HepG2 (cell line): ENCODE measurements around the gene GIPC3.

ENCODE experiments used
- GABPA ChIP-seq, 2 experiments: IDR thresholded peaks; 2 replicates each; pipeline ENCODE4 v1.6.1; 2011 to 2016; ENCODE audit warnings: low read depth in 2 of 2, low read length in 1 of 2, missing biosample characterization in 1 of 2, missing genetic modification characterization in 1 of 2
- POLR2AphosphoS5 ChIP-seq: IDR thresholded peaks from 2 replicates; pipeline ENCODE4 v1.6.1; 2012; ENCODE audit warnings: low read depth, low read length
- ZNF766 ChIP-seq: sonication (generic); formaldehyde crosslinking; IDR thresholded peaks from 2 replicates; pipeline ENCODE4 v1.5.0; 2020; ENCODE audit warnings: missing genetic modification reagents, borderline replicate concordance
- TF ChIP-seq, protein P1 (sequence below): sonication (generic); formaldehyde crosslinking; IDR thresholded peaks from 2 replicates; pipeline ENCODE4 v1.4.0; 2020; ENCODE audit warnings: missing genetic modification reagents

DNA sequence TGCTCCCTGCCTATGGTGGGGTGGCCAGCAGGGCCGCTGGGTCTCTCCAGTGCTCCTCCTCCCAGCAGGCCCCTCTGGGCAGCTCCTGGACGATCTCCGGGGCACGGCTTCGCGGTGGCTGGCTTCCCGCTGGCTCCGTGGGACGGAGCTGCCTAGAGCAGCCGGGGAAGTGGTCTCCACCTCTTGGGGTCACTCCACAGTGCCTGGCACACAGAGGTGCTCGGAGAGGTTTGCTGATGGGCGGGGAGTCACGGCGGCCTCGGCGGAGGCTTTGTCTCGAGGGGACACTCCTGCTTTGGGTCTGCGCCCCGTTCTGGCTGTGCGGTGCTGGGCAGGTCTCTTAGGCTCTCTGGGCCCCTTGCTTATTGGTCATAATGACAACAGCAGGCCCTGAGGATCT is 51.2 kb downstream of the GIPC3 start:
- TF ChIP-seq ZNF766 (no peak), POLR2AphosphoS5 (no peak), GABPA (IDR thresholded peaks at IDR 0.05; ENCODE audit: low read depth, low read length) (no peak), GABPA (CRISPR knock-in tag; IDR thresholded peaks at IDR 0.05; ENCODE audit: low read depth) (no peak)
- TF ChIP-seq, protein P1, sequence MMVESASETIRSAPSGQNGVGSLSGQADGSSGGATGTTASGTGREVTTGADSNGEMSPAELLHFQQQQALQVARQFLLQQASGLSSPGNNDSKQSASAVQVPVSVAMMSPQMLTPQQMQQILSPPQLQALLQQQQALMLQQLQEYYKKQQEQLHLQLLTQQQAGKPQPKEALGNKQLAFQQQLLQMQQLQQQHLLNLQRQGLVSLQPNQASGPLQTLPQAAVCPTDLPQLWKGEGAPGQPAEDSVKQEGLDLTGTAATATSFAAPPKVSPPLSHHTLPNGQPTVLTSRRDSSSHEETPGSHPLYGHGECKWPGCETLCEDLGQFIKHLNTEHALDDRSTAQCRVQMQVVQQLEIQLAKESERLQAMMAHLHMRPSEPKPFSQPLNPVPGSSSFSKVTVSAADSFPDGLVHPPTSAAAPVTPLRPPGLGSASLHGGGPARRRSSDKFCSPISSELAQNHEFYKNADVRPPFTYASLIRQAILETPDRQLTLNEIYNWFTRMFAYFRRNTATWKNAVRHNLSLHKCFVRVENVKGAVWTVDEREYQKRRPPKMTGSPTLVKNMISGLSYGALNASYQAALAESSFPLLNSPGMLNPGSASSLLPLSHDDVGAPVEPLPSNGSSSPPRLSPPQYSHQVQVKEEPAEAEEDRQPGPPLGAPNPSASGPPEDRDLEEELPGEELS = no peak
